HG03354 (cell line): Measurements from ENCODE around the gene ADRA2A.

Experiments used
- ATAC-seq: cut with Tn5 transposase; IDR thresholded peaks from one replicate; pipeline ENCODE4 v1.9.1; 2021; ENCODE audit warnings: mild to moderate bottlenecking; ENCODE audit not compliant: unreplicated experiment, poor library complexity, severe bottlenecking

ADRA2A gene

DNA sequence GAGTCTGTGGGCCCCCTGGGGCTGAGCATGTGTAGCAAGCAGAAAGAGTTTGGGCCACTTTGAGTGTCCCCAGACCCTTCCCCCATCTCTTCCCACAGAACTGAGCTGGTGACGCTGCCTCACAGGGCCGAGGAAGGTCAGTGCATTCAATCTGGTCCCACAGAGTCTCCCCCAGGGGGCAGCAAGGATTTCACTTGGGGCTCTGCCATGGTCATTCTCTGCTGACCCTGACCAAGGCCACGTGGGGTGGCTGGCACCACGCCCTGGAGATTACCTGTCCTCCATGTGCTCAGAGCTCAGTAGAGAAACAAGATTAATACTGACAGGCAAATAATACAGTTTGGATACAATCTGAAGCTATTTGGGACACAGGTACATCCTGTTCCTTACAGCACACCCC, 30.2 kb downstream of the ADRA2A start:
- ATAC-seq: no peak

DNA sequence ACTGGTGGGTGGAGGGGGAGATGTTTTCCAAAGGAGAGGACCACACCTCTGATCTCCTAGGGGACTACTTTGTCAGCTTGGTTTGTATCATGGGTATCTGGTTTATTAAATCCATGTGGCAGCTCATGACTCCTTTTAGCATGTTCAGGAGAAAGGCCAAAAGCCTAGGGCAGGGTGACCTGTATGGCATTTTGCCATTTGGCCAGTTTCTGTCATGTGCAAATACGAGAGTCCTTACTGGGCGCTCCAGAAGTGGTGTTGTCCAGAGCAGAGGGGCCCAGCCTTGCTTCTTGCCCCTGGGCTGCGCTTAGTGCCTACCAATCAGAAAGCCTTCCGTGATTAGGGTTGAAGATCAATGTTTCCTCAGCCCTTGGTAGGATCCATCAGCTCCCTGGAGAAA, 31.0 kb downstream of the ADRA2A start:
- no peak for ATAC-seq

GRCh38 chr10:111108441-111108840, 31.6 kb downstream of the ADRA2A start:
- no peak for ATAC-seq

DNA sequence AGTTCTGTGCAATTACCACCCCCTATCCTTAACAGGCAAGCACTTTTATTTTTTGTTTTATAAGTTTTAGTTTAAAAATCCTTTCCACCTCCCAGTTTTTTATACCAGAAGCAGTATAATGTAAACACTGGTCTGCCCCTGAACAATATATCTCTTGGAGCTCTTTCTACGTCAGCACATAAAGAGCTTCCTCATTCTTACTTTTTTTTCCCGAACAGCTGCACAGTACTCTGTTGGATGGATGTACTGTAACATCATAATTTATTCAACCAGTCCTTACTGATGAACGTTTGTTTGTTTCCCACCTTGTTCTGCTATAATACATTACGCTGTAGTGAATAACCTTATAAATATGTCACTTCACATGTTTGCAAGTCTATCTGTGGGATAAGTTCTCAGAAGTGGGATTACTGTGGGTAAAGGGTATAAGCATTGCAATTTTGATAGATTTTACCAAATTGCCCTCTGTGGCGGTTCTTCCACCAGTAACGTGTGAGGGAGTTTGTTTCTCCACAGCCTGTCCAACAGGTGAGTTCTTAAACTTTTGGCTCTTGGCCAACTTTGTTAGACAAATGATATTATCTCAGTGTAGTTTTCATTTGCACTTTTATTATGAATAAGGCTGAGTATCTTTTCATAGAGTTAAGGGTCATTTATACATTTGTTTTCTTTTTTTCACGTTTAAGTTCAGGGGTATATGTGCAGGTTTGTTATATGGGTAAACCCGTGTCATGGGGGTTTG, 32.8 kb downstream of the ADRA2A start:
- no peak for ATAC-seq

- no peak for ATAC-seq
Observed at GRCh38 chr10:111110771-111111170, 33.9 kb downstream of the ADRA2A start.

GRCh38 chr10:111112333-111112732, 35.5 kb downstream of the ADRA2A start:
- no peak for ATAC-seq

- ATAC-seq: no peak
Observed at GRCh38 chr10:111113238-111113960, 36.6 kb downstream of the ADRA2A start.

GRCh38 chr10:111113961-111114757, 37.3 kb downstream of the ADRA2A start:
- ATAC-seq: no peak

GRCh38 chr10:111114758-111115500, 38.1 kb downstream of the ADRA2A start:
- ATAC-seq: no peak

DNA sequence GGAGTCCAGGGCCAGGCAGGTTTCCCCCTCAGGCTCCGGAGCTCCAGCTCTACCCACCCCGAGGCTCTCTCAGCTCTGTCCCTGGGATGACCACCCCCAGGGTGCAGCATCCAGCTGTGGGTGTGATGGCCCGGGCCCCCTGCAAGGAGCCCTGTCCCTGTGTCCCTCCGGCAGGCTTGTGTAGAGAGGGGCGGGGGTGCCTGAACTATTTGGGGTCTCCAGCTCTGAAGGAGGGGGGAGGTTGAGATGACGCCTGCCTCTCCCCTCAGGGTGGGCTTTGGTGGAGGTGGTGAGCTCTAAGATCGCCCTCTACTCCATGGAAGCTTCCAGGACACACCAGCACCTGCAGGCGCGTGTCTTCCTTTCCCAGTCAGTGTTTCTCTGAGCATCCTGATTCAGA, 39.4 kb downstream of the ADRA2A start:
- no peak for ATAC-seq

GRCh38 chr10:111116762-111117445, 40.1 kb downstream of the ADRA2A start:
- no peak for ATAC-seq

DNA sequence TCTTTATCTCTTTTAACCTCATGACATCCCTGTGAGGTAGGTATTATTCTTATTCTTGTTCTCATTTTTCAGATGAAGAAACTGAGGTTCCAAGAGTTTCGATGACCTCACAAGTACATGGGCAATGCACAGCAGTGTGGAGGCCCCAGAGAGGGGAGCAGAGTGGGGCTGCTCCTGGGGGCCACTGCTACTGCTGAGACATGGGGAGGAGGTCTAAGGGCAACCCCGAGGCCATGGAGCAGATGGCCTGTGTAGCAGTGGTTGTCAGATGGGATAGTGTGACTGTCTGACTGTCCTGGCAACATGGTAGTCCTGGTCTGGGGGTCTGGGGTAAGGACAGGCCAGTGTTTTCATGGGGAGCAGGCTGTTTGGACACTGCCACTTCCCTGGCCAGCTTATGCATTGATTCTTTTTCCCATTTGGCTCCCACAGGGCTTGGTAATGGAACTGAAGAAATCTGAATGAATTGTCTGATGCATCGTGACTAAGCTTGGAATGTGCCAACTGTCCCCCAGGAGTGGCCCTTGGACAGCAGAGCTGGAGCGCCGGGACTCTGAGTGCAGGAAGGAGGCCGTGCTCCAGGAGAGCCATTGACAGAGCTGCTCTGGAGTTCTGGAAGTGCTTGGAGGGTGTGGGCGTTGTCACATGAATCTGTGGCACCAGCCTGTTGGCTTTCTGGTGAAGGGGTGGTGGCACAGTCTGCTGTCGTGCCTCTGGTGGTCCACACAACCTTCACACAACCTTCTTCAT, 40.9 kb downstream of the ADRA2A start:
- no peak for ATAC-seq

DNA sequence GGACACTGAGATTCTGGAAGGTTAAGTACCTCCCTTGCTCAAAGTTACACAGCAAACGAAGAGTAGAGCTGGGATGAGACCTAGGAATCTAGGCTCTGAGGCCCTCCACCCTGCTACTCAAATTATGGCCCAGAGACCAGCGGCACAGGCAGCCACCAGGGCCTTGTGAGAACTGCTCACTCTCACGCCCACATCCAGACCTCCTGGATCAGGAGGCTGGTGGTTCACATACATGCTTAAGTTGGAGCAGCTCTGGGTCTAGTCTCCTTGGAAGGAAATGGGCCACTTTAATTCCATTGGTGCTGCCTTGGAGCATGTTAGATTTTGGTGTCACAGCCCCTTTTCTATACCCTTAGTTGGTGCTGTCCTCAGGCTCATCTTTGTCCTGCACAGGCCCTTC, 41.9 kb downstream of the ADRA2A start:
- ATAC-seq: no peak

GRCh38 chr10:111119637-111120036, 42.8 kb downstream of the ADRA2A start:
- ATAC-seq: no peak

DNA sequence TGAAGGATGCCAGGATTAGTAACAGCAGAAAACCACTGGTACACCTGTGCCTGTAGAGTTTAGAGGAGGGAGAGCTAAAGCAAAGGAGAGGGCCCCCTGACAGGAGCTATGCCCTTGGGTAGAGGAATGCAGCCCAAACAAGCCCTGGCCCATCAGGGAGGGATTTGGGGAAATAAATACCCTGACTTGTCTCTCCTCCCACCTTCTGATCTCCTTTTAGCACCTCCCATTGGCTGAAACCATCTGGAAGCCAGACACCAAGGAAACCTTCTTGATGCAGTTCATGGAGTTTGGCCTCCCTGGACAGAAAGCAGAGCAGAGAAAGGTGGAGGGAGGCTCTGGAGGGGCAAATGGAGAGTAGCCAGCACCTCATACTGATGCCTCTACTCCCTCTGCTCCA, 45.3 kb downstream of the ADRA2A start:
- no peak for ATAC-seq

DNA sequence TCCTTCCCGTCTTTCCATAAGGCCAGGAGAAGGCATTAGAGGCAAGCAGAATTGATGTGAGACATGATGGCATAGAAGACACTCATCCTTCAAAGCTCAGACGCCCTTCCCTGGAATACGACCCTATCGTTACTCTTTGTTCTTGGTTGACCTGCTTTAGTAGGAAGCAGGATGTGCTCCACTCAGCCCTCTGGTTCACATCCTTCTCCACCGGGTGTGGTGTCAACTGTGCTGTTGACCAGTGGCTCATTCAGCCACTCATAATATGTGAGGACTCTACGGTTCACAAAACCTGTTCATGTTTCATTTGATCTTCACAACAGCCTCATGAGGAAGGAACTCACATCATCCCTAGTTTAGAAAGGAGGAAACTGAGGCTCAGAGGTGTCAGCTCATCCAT, 47.1 kb downstream of the ADRA2A start:
- no peak for ATAC-seq

GRCh38 chr10:111125102-111125501, 48.3 kb downstream of the ADRA2A start:
- no peak for ATAC-seq

DNA sequence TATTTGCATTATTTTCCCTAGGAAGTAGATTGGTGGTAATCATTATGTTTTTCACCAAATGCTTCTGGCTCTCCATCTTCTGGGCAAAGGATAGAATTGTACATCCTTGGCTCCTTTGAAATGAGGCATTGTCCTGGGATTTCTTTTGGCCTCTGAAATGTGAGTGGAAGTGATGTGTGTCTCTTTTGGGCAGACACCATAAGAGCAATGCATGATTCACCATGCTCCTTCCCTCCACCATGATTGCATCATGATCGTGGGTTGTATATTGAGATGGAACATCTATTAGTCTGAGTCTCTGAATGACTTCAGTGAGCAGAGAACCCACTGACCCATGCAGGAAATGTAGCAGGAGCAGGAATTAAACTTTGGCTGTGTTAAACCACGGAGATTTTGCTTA, 49.2 kb downstream of the ADRA2A start:
- no peak for ATAC-seq
